K562 (cell line): Measurements from ENCODE around the gene HDAC1. TPM values are rescaled to one million over a fixed set of nuclear protein-coding genes. Genes with fewer than 3 reads are reported as not detected.

Source experiments
- DNMT1 ChIP-seq: fragments of 450-650 bp; IDR thresholded peaks from 2 replicates; pipeline ENCODE4 v1.6.1; 2016; ENCODE audit warnings: antibody characterized with exemption, mild to moderate bottlenecking
- HMGN3 ChIP-seq: IDR thresholded peaks from 2 replicates; pipeline ENCODE4 v1.6.1; 2011; ENCODE audit warnings: borderline replicate concordance, low read depth, mild to moderate bottlenecking, mixed read lengths, low read length; ENCODE audit not compliant: insufficient read length; ENCODE audit errors: extremely low read depth
- NCOA1 ChIP-seq: fragments of 450-650 bp; IDR thresholded peaks from 2 replicates; pipeline ENCODE4 v1.6.1; 2016; ENCODE audit warnings: low read depth
- PHF8 ChIP-seq: fragments of 200-600 bp; sonication (generic); IDR thresholded peaks from 2 replicates; pipeline ENCODE4 v1.6.1; 2012; ENCODE audit warnings: mixed run types, mild to moderate bottlenecking, inconsistent platforms, low read length, moderate library complexity, borderline replicate concordance
- RBM17 ChIP-seq: fragments of 200-400 bp; formaldehyde crosslinking; IDR thresholded peaks from 2 replicates; pipeline ENCODE4 v1.6.1; 2017; ENCODE audit warnings: low read depth, mild to moderate bottlenecking, low read length, borderline replicate concordance
- RCOR1 ChIP-seq, 2 experiments: IDR thresholded peaks; 2 replicates each; pipeline ENCODE4 v1.6.1; 2012; ENCODE audit warnings: low read depth in 2 of 2, low read length in 2 of 2, borderline replicate concordance in 1 of 2, improper control_type of control experiment in 1 of 2
- SAFB ChIP-seq: fragments of 200-400 bp; formaldehyde crosslinking; IDR thresholded peaks from 2 replicates; pipeline ENCODE4 v1.6.1; 2017; ENCODE audit warnings: low read depth, low read length, borderline replicate concordance
- TAF15 ChIP-seq: fragments of 200-400 bp; formaldehyde crosslinking; IDR thresholded peaks from 2 replicates; pipeline ENCODE4 v1.6.1; 2017; ENCODE audit warnings: mild to moderate bottlenecking, low read depth, low read length, moderate library complexity
- ZNF239 ChIP-seq: fragments of 250-450 bp; sonication (Bioruptor Pico); IDR thresholded peaks from 2 replicates; pipeline ENCODE4 v1.4.0; 2020; ENCODE audit warnings: mild to moderate bottlenecking
- polyA plus RNA-seq, 8 experiments: library from polyadenylated mRNA; depleted of rRNA in 4 of 8; stranded (reverse) in 5 of 8; unstranded in 3 of 8; fragments of >200 nt; fragmentation: Nextera tagmentation in 2 of 8; fragmentation: Illumina TruSeq in 1 of 8; extraction: Ambion mirVana in 2 of 8; extraction: Trizol in 1 of 8; gene quantifications; 2 replicates each; pipeline versions ENCODE4 v1.2.1 to v1.2.3, GENCODE V29; 2011 to 2014; ENCODE audit warnings: inconsistent platforms in 1 of 8, missing spikeins in 1 of 8
- total RNA-seq, 7 experiments: library from RNA; depleted of rRNA in 6 of 7; stranded (reverse); fragments of >200 nt in 6 of 7; fragmentation: Illumina TruSeq in 2 of 7; extraction: Trizol in 2 of 7; gene quantifications; 2 replicates each; pipeline versions ENCODE4 v1.2.1 to v1.2.3, GENCODE V29; 2011 to 2021; ENCODE audit warnings: low replicate concordance in 1 of 7
- TF ChIP-seq, protein P1 (sequence below): fragments of 250-450 bp; sonication (Bioruptor Pico); IDR thresholded peaks from 2 replicates; pipeline ENCODE4 v1.5.0; 2021; ENCODE audit warnings: mild to moderate bottlenecking, borderline replicate concordance
- TF ChIP-seq, protein P2 (sequence below): fragments of 450-650 bp; IDR thresholded peaks from 2 replicates; pipeline ENCODE4 v1.6.1; 2016; ENCODE audit warnings: low read depth
- TF ChIP-seq, protein P3 (sequence below): fragments of 250-450 bp; sonication (Bioruptor Pico); IDR thresholded peaks from 2 replicates; pipeline ENCODE4 v1.5.0; 2021; ENCODE audit warnings: mild to moderate bottlenecking, moderate library complexity

Gene HDAC1
- total and polyA plus RNA-seq, 9 of the 15 experiments (the other 6 are each of a cell fraction or from before 2014, with no cell fraction given), result 169 to 384 (median 193) TPM

DNA sequence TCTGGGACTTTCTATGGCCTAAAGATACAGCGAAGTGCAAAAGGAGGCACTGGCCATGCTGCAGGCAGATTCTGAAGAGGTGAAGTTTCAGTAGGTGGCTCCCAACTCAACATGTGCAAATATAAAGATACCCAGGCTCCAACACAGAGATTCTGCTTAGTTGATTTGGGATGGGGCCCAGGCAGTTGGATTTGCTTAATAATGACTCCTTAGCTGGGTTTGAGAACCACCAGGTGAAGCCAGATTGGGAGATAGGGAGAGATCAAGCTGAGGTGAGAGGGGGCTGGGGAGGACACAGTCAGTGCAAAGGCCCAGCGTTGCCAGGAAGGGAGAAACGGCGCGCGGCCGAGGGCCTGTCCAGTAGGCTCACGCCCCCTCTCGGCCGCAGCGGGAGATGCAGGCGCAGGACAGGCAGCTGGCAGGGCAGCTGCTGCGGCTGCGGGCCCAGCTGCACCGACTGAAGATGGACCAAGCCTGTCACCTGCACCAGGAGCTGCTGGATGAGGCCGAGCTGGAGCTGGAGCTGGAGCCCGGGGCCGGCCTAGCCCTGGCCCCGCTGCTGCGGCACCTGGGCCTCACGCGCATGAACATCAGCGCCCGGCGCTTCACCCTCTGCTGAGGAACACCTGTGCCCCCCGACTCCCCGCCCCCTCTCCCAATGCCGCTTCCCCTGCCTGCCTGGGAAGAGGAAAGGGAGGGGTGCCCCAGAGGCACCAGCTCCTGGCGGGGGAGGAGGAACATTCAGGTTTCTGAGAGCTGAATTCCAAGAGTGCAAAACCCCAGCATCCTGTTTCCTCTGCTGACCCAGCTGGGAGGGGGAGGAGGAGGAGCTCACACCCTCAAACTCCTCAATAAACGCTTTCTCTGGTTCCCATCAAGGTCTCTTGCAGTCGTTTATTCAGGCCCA is 43.6 kb upstream of the HDAC1 start (continued):
- TF ChIP-seq, protein P1, sequence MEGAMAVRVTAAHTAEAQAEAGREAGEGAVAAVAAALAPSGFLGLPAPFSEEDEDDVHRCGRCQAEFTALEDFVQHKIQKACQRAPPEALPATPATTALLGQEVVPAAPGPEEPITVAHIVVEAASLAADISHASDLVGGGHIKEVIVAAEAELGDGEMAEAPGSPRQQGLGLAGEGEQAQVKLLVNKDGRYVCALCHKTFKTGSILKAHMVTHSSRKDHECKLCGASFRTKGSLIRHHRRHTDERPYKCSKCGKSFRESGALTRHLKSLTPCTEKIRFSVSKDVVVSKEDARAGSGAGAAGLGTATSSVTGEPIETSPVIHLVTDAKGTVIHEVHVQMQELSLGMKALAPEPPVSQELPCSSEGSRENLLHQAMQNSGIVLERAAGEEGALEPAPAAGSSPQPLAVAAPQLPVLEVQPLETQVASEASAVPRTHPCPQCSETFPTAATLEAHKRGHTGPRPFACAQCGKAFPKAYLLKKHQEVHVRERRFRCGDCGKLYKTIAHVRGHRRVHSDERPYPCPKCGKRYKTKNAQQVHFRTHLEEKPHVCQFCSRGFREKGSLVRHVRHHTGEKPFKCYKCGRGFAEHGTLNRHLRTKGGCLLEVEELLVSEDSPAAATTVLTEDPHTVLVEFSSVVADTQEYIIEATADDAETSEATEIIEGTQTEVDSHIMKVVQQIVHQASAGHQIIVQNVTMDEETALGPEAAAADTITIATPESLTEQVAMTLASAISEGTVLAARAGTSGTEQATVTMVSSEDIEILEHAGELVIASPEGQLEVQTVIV (CRISPR knock-in tag), result no peak
- TF ChIP-seq TAF15, result no peak
- TF ChIP-seq PHF8, result no peak; the same call in 1 of the 2 replicates
- TF ChIP-seq SAFB, result no peak
- TF ChIP-seq RBM17, result no peak
- TF ChIP-seq ZNF239, result no peak
- TF ChIP-seq HMGN3, result peak; percentile 59
- TF ChIP-seq NCOA1, result no peak
- TF ChIP-seq, protein P2, sequence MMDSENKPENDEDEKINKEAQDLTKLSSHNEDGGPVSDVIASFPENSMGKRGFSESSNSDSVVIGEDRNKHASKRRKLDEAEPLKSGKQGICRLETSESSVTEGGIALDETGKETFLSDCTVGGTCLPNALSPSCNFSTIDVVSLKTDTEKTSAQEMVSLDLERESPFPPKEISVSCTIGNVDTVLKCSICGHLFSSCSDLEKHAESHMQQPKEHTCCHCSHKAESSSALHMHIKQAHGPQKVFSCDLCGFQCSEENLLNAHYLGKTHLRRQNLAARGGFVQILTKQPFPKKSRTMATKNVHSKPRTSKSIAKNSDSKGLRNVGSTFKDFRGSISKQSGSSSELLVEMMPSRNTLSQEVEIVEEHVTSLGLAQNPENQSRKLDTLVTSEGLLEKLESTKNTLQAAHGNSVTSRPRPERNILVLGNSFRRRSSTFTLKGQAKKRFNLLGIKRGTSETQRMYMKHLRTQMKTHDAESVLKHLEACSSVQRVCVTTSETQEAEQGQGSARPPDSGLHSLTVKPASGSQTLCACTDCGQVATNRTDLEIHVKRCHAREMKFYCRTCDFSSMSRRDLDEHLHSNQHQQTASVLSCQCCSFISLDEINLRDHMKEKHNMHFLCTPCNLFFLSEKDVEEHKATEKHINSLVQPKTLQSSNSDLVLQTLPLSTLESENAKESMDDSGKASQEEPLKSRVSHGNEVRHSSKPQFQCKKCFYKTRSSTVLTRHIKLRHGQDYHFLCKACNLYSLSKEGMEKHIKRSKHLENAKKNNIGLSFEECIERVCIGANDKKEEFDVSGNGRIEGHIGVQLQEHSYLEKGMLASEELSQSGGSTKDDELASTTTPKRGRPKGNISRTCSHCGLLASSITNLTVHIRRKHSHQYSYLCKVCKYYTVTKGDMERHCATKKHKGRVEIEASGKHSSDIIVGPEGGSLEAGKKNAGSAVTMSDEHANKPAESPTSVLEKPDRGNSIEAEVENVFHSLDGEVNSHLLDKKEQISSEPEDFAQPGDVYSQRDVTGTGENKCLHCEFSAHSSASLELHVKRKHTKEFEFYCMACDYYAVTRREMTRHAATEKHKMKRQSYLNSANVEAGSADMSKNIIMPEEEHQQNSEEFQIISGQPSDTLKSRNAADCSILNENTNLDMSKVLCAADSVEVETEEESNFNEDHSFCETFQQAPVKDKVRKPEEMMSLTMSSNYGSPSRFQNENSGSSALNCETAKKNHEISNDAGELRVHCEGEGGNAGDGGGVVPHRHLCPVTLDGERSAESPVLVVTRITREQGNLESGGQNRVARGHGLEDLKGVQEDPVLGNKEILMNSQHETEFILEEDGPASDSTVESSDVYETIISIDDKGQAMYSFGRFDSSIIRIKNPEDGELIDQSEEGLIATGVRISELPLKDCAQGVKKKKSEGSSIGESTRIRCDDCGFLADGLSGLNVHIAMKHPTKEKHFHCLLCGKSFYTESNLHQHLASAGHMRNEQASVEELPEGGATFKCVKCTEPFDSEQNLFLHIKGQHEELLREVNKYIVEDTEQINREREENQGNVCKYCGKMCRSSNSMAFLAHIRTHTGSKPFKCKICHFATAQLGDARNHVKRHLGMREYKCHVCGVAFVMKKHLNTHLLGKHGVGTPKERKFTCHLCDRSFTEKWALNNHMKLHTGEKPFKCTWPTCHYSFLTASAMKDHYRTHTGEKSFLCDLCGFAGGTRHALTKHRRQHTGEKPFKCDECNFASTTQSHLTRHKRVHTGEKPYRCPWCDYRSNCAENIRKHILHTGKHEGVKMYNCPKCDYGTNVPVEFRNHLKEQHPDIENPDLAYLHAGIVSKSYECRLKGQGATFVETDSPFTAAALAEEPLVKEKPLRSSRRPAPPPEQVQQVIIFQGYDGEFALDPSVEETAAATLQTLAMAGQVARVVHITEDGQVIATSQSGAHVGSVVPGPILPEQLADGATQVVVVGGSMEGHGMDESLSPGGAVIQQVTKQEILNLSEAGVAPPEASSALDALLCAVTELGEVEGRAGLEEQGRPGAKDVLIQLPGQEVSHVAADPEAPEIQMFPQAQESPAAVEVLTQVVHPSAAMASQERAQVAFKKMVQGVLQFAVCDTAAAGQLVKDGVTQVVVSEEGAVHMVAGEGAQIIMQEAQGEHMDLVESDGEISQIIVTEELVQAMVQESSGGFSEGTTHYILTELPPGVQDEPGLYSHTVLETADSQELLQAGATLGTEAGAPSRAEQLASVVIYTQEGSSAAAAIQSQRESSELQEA, result peak; percentile 70
- TF ChIP-seq, protein P3, sequence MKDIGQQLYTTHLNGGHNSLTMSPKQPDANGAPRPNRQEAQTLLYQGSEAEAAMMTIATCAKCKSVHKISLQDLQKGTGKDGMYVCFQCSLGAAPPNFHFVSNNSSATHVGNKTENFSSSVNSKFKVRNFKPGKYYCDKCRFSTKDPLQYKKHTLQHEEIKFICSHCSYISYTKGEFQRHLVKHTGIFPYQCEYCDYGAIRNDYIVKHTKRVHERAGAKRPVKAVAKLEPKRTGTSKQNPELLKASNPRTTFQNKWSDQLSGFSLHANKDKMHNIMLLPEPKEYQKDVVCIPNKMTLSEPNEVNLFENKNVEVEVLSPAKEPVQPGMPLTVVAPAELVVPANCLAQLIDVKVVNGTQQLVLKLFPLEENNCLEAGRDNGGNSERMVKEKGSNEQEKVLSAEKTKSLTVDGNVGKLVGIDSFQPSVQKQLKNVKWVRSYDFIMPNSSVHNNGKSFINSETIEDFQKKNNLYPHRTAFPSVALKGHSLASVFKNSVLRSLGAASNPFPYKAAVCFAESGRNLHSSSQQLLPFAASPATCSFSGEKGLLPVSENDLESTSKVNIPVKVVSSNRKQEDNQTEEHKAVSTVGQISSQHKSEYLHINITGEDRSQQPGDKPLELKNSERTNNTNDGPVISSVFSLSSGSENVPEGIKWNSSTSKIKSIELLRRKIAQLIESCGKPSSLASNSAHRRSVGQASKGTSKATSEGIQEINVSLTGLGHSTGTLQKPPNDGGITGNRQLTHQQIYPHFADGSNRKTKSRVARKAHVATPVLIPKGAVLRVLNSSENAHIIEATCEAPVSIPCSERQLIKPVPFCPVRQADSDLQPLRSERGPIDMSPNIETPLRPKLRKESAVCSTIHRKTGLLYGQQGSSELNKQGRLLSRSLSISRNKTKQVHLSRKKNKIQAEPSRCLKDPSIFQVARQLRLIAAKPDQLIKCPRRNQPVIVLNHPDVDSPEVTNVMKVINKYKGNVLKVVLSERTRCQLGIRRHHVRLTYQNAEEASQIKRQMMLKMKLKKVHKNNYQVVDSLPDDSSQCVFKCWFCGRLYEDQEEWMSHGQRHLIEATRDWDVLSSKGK, result no peak
- no peak for TF ChIP-seq DNMT1
- TF ChIP-seq RCOR1 (IDR thresholded peaks at IDR 0.05; ENCODE audit: borderline replicate concordance in 1 of 2, low read depth in 2 of 2, low read length in 2 of 2), result peak; percentile 40 to 97; a peak in 3 of 4 replicates
